ENCODE results near the gene PDIA6.
A peak's percentile ranks its signal among the peaks of the same experiment; 100 is the strongest.
"Not testable (repeated sequence)": the region's sequence is repeated elsewhere in the genome, so short reads cannot be mapped to it uniquely, and the experiment has no call there.

PDIA6 gene

DNA sequence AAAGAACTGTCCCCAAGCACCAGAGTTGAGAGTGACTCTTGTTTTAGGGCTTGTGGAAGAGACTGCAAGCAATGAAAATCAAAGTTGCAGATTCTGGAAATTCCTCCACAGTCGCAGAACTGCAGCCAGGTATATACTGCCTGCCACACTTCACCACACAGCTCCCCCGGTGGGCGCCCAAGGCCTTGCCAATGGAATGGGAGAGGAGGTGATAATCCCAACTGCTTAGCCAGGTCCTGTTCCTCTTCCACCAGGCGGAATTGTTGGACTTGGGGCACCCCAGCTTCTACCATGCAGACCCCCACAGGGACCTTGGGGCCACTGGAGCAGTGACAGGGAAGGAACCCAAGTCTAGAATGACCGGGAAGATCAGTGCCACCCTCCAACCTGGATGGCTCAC, 4.8 kb upstream of the PDIA6 start:
- Histone ChIP-seq H3K27ac (no peak overlapping the region), H3K4me3 (no peak overlapping the region)
- TF ChIP-seq CTCF (IDR thresholded peaks at IDR 0.05), result no peak
- no peak for DNase-seq (ENCODE audit: low spot score)

DNA sequence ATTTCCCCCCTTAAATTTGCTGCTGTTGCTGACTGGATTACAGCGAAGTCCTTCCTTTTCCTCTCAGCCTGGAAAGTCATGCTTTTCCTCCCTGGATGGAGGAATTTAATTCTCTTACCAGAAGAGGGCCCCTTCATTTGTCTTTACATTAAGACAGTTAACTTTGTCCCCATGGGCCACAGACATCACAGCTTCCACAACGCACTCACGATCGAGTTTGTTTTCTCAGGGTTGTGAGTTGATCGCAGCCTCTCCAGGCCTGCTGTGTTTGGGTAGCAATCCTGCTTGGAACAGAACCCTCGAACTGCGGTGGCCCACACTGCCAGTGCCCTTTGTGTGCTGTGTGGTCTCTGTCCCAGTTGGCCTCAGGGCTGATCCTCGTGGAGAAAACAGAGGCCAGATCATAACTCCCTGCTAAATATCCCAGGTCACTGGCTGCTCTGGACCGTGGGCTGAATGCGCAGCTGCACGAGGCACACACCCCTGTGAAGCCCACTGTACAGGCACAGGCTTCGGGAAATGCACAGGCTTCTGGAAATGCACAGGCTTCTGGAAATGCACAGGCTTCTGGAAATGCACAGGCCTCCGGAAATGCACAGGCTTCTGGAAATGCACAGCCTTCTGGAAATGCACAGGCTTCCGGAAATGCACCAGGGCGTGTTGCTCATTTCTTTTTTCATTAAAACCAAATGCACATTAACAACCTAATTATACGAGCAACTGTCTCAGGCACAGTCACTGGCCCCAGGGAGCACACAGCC, 2.2 kb upstream of the PDIA6 start:
- DNase-seq (ENCODE audit: low spot score), result no peak
- no peak overlapping the region for H3K4me3 ChIP-seq
- no peak overlapping the region for H3K27ac ChIP-seq
- no peak for TF ChIP-seq CTCF (IDR thresholded peaks at IDR 0.05)

GRCh38 chr2:10814142-10814541, 1.6 kb upstream of the PDIA6 start:
- no peak for TF ChIP-seq CTCF (IDR thresholded peaks at IDR 0.05)
- no peak overlapping the region for H3K27ac ChIP-seq
- no peak overlapping the region for H3K4me3 ChIP-seq
- no peak for DNase-seq (ENCODE audit: low spot score)

DNA sequence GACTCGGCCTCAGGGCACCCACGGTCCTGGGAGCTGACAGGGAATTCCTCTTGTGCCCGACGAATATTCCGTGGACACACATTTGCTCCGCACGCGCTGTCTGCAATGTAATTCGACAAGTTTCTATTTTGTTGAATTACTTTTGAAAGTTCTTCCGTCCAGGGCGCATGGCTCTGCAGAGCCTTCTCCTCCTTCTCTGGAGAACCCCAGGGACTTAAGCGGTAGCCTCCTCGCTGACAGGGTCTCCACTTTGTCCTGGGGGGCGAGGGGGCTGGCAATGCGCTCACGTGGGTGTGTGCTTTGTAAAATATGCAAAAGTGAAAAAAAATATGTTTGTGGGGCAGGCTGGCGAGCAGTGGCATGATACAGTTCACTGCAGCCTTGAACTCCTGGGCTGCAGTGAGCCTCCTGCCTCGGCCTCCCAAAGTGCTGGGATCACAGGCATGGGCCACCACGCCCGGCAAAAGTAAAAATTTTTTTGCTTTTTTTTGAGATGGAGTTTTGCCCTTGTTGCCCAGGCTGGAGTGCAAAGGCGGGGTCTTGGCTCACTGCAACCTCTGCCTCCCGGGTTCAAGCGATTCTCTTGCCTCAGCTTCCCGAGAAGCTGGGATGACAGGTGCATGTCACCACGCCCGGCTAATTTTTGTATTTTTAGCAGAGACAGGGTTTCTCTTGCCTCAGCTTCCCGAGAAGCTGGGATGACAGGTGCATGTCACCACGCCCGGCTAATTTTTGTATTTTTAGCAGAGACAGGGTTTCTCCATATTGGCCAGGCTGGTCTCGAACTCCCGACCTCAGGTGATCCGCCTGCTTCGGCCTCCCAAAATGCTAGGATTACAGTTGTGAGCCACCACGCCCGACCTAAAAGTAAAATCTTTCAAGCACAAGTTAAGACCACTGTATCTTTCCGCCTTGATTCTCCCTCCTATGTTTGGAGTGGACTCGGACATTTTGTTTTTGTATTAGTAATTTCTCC, 866 bp upstream of the PDIA6 start:
- Histone ChIP-seq H3K4me3 (peak overlapping the region; percentile 98), H3K27ac (peak overlapping the region; percentile 56 to 95)
- not testable (repeated sequence) for DNase-seq (ENCODE audit: low spot score)

- no peak for DNase-seq (ENCODE audit: low spot score)
- peak overlapping the region; percentile 98 for H3K4me3 ChIP-seq
- peak overlapping the region; percentile 91 to 95 for H3K27ac ChIP-seq
- no peak for TF ChIP-seq CTCF (IDR thresholded peaks at IDR 0.05)
Observed at GRCh38 chr2:10811517-10811916, 1.1 kb downstream of the PDIA6 start.

- no peak for DNase-seq (ENCODE audit: low spot score)
- H3K27ac ChIP-seq, result peak overlapping the region in 1 of 2 donors; percentile 91
- no peak for TF ChIP-seq CTCF (IDR thresholded peaks at IDR 0.05)
- peak overlapping the region; percentile 98 for H3K4me3 ChIP-seq
Observed at GRCh38 chr2:10810202-10811161, 2.1 kb downstream of the PDIA6 start.

Data from coronary artery (tissue), 2 donors.